Esophagus squamous epithelium (tissue), 5 donors: ENCODE data around the gene CDKN2D. TPM values are rescaled to one million over a fixed set of nuclear protein-coding genes. Genes with fewer than 3 reads are reported as not detected.

ENCODE experiments used
- DNase-seq: peaks from one replicate; lab custom pipeline; 2025; lab: John Stamatoyannopoulos, UW
- H3K27ac ChIP-seq, 4 donors: fragments of 200-600 bp; sonication (generic); one replicate each; pipeline ENCODE4 v1.5.1; 2016 to 2019; ENCODE audit warnings: mild to moderate bottlenecking in 1 of 4
- H3K27me3 ChIP-seq, 4 donors: fragments of 200-600 bp; sonication (generic); 1 replicate in 3 of 4; 2 replicates in 1 of 4; pipeline versions ENCODE4 v1.5.1 to v1.6.0; 2017 to 2021; ENCODE audit warnings: antibody characterized with exemption in 1 of 4
- H3K36me3 ChIP-seq, 3 donors: fragments of 200-600 bp; sonication (generic); one replicate each; pipeline ENCODE4 v1.5.1; 2016 to 2019
- H3K4me1 ChIP-seq, 3 donors: fragments of 200-600 bp; sonication (generic); one replicate each; pipeline ENCODE4 v1.5.1; 2017 to 2019
- H3K4me3 ChIP-seq, 4 donors: fragments of 200-600 bp; sonication (generic); 1 replicate in 3 of 4; 2 replicates in 1 of 4; pipeline ENCODE4 v1.5.1; 2016 to 2019; ENCODE audit warnings: mild to moderate bottlenecking in 2 of 4, moderate library complexity in 1 of 4
- H3K9me3 ChIP-seq, 3 donors: fragments of 200-600 bp; sonication (generic); one replicate each; pipeline ENCODE4 v1.5.1; 2016 to 2019
- CTCF ChIP-seq, 6 experiments: fragments of 450-650 bp in 4 of 6; fragments of 200-600 bp in 2 of 6; sonication (generic) in 2 of 6; IDR thresholded peaks; one replicate each; pipeline ENCODE4 v1.5.1; 2016 to 2019; ENCODE audit warnings: antibody characterized with exemption in 6 of 6, mild to moderate bottlenecking in 4 of 6, moderate library complexity in 4 of 6
- POLR2A ChIP-seq, 4 donors: fragments of 450-650 bp; IDR thresholded peaks; one replicate each; pipeline ENCODE4 v1.6.1; 2017; ENCODE audit warnings: antibody characterized with exemption in 4 of 4, mild to moderate bottlenecking in 4 of 4, moderate library complexity in 3 of 4
- WGBS, 2 donors: methylation state at CpG; one replicate each; pipeline ENCODE4 v1.1.5; 2018; 5-methylcytosine and 5-hydroxymethylcytosine counted together
- intact Hi-C: fragments of 100-400 bp; cut with DNase I; formaldehyde crosslinking; loops from one replicate; pipeline ENCODE4 v1.15.0; 2022
- total RNA-seq, 4 donors: library from RNA; depleted of rRNA; stranded (reverse); fragments of >200 nt; gene quantifications; one replicate each; pipeline ENCODE4 v1.1.0, GENCODE V29; 2016
- donor health status: DM: yes; HTN: yes; CAD: no.

Gene CDKN2D
- total RNA-seq, 4 donors from 2014 or later = 5.1 to 14.4 (median 6.2) TPM

GRCh38 chr19:10557603-10558197, 11.1 kb downstream of the CDKN2D start:
- peaks cover 19 to 99% (median 57%) of the 10 kb centered on the region in 3 donors for H3K36me3 ChIP-seq
- no peaks in the 10 kb centered on the region for H3K27me3 ChIP-seq
- 91 to 93% methylated on average over 20 to 30 of the region's 33 CpGs for WGBS, 2 donors
- peaks cover 27 to 49% (median 30%) of the 10 kb centered on the region in 3 donors for H3K4me1 ChIP-seq
- DNase-seq = no peak
- no peaks in the 10 kb centered on the region for H3K9me3 ChIP-seq
- H3K27ac ChIP-seq = peak overlapping the region in 1 of 4 donors; percentile 89
- intact Hi-C loops = no loop called here
- TF ChIP-seq CTCF (IDR thresholded peaks at IDR 0.05) (no peak), POLR2A (IDR thresholded peaks at IDR 0.05) (no peak)
- H3K4me3 ChIP-seq = no peak overlapping the region

GRCh38 chr19:10555610-10555973, 13.2 kb downstream of the CDKN2D start:
- WGBS, 2 donors = 32 to 48% methylated on average over 6 to 7 of the region's 7 CpGs
- H3K4me1 ChIP-seq = peaks cover 32 to 67% (median 34%) of the 10 kb centered on the region in 3 donors
- intact Hi-C loops = no loop called here
- DNase-seq = no peak
- H3K4me3 ChIP-seq = no peak overlapping the region
- H3K27me3 ChIP-seq = no peaks in the 10 kb centered on the region
- H3K27ac ChIP-seq = peak overlapping the region; percentile 76 to 89 (median 86)
- peaks cover 35 to 99% (median 57%) of the 10 kb centered on the region in 3 donors for H3K36me3 ChIP-seq
- no peaks in the 10 kb centered on the region for H3K9me3 ChIP-seq
- TF ChIP-seq CTCF (IDR thresholded peaks at IDR 0.05) (no peak), POLR2A (IDR thresholded peaks at IDR 0.05) (no peak)

DNA sequence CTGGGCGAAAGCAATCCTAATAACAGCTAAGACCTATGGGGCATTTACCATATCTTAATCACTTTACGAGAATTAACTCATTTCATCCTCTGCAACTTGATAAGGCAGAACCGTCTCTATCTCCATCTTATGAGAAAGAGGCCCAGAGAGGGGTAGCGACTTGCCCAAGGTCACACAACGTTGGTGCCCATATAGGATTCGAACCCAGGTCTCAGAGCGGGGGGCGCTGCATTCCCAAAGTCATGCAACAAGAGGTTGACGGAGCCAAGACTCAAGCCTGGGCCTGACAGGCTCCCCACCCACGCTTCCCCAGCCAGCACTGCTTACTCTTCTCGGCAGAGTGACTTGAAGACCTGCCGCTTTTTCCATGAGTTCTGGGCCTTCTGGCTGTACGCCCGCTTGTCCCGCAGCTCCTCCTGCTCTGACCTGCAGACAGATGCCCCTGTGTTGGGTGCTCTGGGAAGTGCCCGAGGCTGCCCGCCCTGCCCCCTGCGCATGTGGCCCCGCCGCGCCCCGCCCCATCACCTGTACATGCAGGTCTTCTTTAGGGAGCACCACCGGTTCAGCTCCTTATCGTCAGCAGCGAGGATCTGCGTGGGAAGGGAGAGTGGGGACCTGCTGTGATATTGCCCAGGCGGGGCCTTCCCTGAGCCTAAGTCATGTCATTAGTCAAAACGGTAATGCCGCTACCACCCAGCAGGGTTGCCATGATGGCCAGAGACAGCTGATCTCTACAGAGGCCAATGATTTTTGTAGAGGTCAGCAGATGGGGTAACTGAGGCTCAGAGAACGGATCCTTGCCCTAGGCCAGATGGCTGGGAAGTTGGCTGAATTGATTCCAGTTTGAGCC, 13.8 kb downstream of the CDKN2D start:
- H3K4me3 ChIP-seq = no peak overlapping the region
- intact Hi-C loops = loop anchor here (5.0 kb wide), 1 partner anchor 43 kb away; no protein-coding TSS in a partner anchor
- peaks cover 32 to 67% (median 34%) of the 10 kb centered on the region in 3 donors for H3K4me1 ChIP-seq
- WGBS, 2 donors = 25 to 69% methylated on average over 3 to 13 of the region's 30 CpGs
- no peaks in the 10 kb centered on the region for H3K27me3 ChIP-seq
- H3K36me3 ChIP-seq = peaks cover 33 to 99% (median 57%) of the 10 kb centered on the region in 3 donors
- no peak for DNase-seq
- peak overlapping the region; percentile 76 to 89 (median 86) for H3K27ac ChIP-seq
- H3K9me3 ChIP-seq = no peaks in the 10 kb centered on the region
- TF ChIP-seq POLR2A (IDR thresholded peaks at IDR 0.05) (no peak), CTCF (IDR thresholded peaks at IDR 0.05) (peak in 4 of 6 experiments; percentile 7 to 60 (median 38))

DNA sequence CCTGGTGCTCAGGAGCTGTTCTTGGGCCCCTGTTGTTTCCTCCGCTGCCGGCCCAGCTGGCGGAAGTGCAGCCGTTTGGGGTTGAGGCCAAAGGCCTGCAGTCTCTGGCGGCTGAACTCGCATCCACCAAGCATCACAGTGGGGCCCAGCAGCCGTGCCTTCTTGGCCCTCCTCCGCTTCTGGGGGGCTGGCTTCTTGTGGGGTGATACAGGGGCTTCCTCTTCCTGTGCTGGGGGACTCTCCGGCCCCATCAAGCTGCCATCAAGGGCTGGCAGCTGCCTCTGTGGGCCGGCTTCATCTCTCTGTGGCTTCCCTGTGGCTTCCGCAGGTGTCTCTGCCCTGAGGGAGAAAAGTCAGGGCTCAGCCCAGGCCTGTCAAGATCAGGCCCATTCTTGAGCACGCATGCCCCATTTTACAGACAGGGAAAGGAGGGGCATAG, 14.8 kb downstream of the CDKN2D start:
- no peak for DNase-seq
- H3K9me3 ChIP-seq = no peaks in the 10 kb centered on the region
- no peak overlapping the region for H3K4me3 ChIP-seq
- H3K4me1 ChIP-seq = peaks cover 32 to 74% (median 34%) of the 10 kb centered on the region in 3 donors
- no peak for TF ChIP-seq CTCF (IDR thresholded peaks at IDR 0.05)
- peak in 1 of 4 donors; percentile 14 for TF ChIP-seq POLR2A (IDR thresholded peaks at IDR 0.05)
- intact Hi-C loops = loop anchor here (5.0 kb wide), 1 partner anchor 42 kb away; no protein-coding TSS in a partner anchor
- H3K27me3 ChIP-seq = no peaks in the 10 kb centered on the region
- peaks cover 37 to 99% (median 54%) of the 10 kb centered on the region in 3 donors for H3K36me3 ChIP-seq
- 0 to 20% methylated on average over 2 to 5 of the region's 12 CpGs for WGBS, 2 donors
- H3K27ac ChIP-seq = peak overlapping the region; percentile 76 to 89 (median 86)
